ENCODE measurements around the gene IGF1. TPM values are rescaled to one million over a fixed set of nuclear protein-coding genes. Genes with fewer than 3 reads are reported as not detected.

The IGF1 gene
- total RNA-seq, 1 experiment from 2014 or later: 0.42 TPM

- ChIA-PET CTCF (no interaction called here), RAD21 (ENCODE audit: low non-redundant PET in 1 of 2, low total read pairs in 2 of 2, uncharacterized antibody in 2 of 2, unreplicated experiment in 2 of 2) (no interaction called here), POLR2A (no interaction called here)
- Histone ChIP-seq H3K27me3 (ENCODE audit: insufficient read depth, low read length) (no peaks in the 10 kb centered on the region; the same call in 1 of the 2 replicates), H3K9me3 (ENCODE audit: control insufficient read depth in 1 of 2, insufficient read depth in 1 of 2, low read depth in 1 of 2, low read length in 2 of 2) (no peaks in the 10 kb centered on the region), H3K4me1 (ENCODE audit: control insufficient read depth in 1 of 2, insufficient read depth in 2 of 2, low read length in 2 of 2) (no peaks in the 10 kb centered on the region), H3K27ac (ENCODE audit: low read depth, low read length) (no peak overlapping the region), H3K4me2 (ENCODE audit: low read length) (no peak overlapping the region), H3K36me3 (ENCODE audit: control insufficient read depth in 1 of 2, insufficient read depth in 2 of 2, low read length in 2 of 2) (no peaks in the 10 kb centered on the region), H3K79me2 (ENCODE audit: insufficient read depth, low read length) (no peaks in the 10 kb centered on the region), H3K9me2 (ENCODE audit: insufficient read depth) (no peaks in the 10 kb centered on the region; the same call in 1 of the 2 replicates), H2AFZ (ENCODE audit: low read depth, low read length, poor library complexity, severe bottlenecking) (no peak overlapping the region), H4K20me1 (ENCODE audit: insufficient read depth) (no peaks in the 10 kb centered on the region), H3K4me3 (replicated peaks in 1 of 2; ENCODE audit: low read depth in 1 of 2, low read length in 2 of 2) (no peak overlapping the region), H3K9ac (ENCODE audit: low read length) (no peak overlapping the region)
- ATAC-seq (no peak), DNase-seq (ENCODE audit: low read depth, low spot score) (no peak)
- TF ChIP-seq POLR2AphosphoS5 (IDR thresholded peaks at IDR 0.05; ENCODE audit: low read depth, low read length) (no peak), JUND (IDR thresholded peaks at IDR 0.05) (no peak), EZH2phosphoT487 (IDR thresholded peaks at IDR 0.05; ENCODE audit: borderline replicate concordance) (no peak), CBX3 (IDR thresholded peaks at IDR 0.05; ENCODE audit: low read depth) (no peak), ZNF274 (IDR thresholded peaks at IDR 0.05; ENCODE audit: low read depth, low read length) (no peak), EGR1 (IDR thresholded peaks at IDR 0.05; ENCODE audit: low read depth) (no peak), POLR2A (IDR thresholded peaks at IDR 0.05; ENCODE audit: borderline replicate concordance, extremely low read depth, insufficient read depth, insufficient read length) (no peak), REST (IDR thresholded peaks at IDR 0.05; ENCODE audit: low read depth) (no peak), CEBPB (IDR thresholded peaks at IDR 0.05; ENCODE audit: low read depth) (no peak), SP1 (IDR thresholded peaks at IDR 0.05; ENCODE audit: low read depth) (no peak), SIN3A (IDR thresholded peaks at IDR 0.05; ENCODE audit: low read depth) (no peak)
- BruUV-seq (replicated peaks): no TSS peak
- intact Hi-C loops (cut with micrococcal nuclease): no loop called here
Measured at GRCh38 chr12:102439426-102440405, 40.6 kb downstream of the IGF1 start.
